HepG2 (cell line): ENCODE data around the gene APOL2. TPM values are rescaled to one million over a fixed set of nuclear protein-coding genes. Genes with fewer than 3 reads are reported as not detected.

Experiments used
- ATF2 ChIP-seq: sonication (generic); formaldehyde crosslinking; IDR thresholded peaks from 2 replicates; pipeline ENCODE4 v1.4.0; 2020; ENCODE audit warnings: missing genetic modification reagents
- ATRX ChIP-seq: sonication (generic); formaldehyde crosslinking; IDR thresholded peaks from 2 replicates; pipeline ENCODE4 v1.4.0; 2020; ENCODE audit warnings: missing genetic modification reagents, borderline replicate concordance
- ERF ChIP-seq: IDR thresholded peaks from 2 replicates; pipeline ENCODE4 v1.6.1; 2018; ENCODE audit warnings: missing biosample characterization, missing genetic modification reagents
- FOXO4 ChIP-seq: sonication (generic); formaldehyde crosslinking; conservative IDR thresholded peaks from 2 replicates; pipeline ENCODE4 v1.8.1; 2023; ENCODE audit warnings: missing genetic modification reagents
- GFI1 ChIP-seq: sonication (generic); formaldehyde crosslinking; IDR thresholded peaks from 2 replicates; pipeline ENCODE4 v1.5.0; 2020; ENCODE audit warnings: missing genetic modification reagents, mild to moderate bottlenecking, borderline replicate concordance
- GTF2F1 ChIP-seq: fragments of 150-350 bp; IDR thresholded peaks from 2 replicates; pipeline ENCODE4 v1.6.1; 2014; ENCODE audit warnings: low read length
- HDAC2 ChIP-seq: sonication (generic); formaldehyde crosslinking; IDR thresholded peaks from 2 replicates; pipeline ENCODE4 v1.4.0; 2020; ENCODE audit warnings: missing genetic modification reagents
- HOXA9 ChIP-seq: sonication (generic); formaldehyde crosslinking; IDR thresholded peaks from 2 replicates; pipeline ENCODE4 v1.8.1; 2022; ENCODE audit warnings: missing genetic modification reagents, mild to moderate bottlenecking, moderate library complexity, borderline replicate concordance
- JUN ChIP-seq: sonication (generic); formaldehyde crosslinking; IDR thresholded peaks from 2 replicates; pipeline ENCODE4 v1.4.0; 2020; ENCODE audit warnings: mild to moderate bottlenecking, missing genetic modification reagents
- KAT8 ChIP-seq: IDR thresholded peaks from 2 replicates; pipeline ENCODE4 v1.6.1; 2016; ENCODE audit warnings: missing genetic modification reagents, missing compliant biosample characterization
- KDM2A ChIP-seq: sonication (generic); formaldehyde crosslinking; IDR thresholded peaks from 2 replicates; pipeline ENCODE4 v1.4.0; 2020; ENCODE audit warnings: low read depth, missing genetic modification reagents, borderline replicate concordance
- NCOA5 ChIP-seq: sonication (generic); formaldehyde crosslinking; IDR thresholded peaks from 2 replicates; pipeline ENCODE4 v1.4.0; 2020; ENCODE audit warnings: missing genetic modification reagents
- NR2F2 ChIP-seq: IDR thresholded peaks from 2 replicates; pipeline ENCODE4 v1.6.1; 2012; ENCODE audit warnings: low read depth, inconsistent platforms, borderline replicate concordance
- PHF20 ChIP-seq: sonication (generic); formaldehyde crosslinking; IDR thresholded peaks from 2 replicates; pipeline ENCODE4 v1.5.0; 2020; ENCODE audit warnings: mild to moderate bottlenecking, missing genetic modification reagents
- RNF219 ChIP-seq: sonication (generic); formaldehyde crosslinking; IDR thresholded peaks from 2 replicates; pipeline ENCODE4 v1.5.0; 2020; ENCODE audit warnings: mild to moderate bottlenecking, missing genetic modification reagents
- TCF7 ChIP-seq: sonication (generic); IDR thresholded peaks from 2 replicates; pipeline ENCODE4 v1.6.1; 2016; ENCODE audit warnings: antibody characterized with exemption, low read depth
- ZBTB44 ChIP-seq: sonication (generic); formaldehyde crosslinking; IDR thresholded peaks from 2 replicates; pipeline ENCODE4 v1.4.0; 2020; ENCODE audit warnings: missing genetic modification reagents
- ZFY ChIP-seq: sonication (generic); formaldehyde crosslinking; IDR thresholded peaks from 2 replicates; pipeline ENCODE4 v1.4.0; 2020; ENCODE audit warnings: missing genetic modification reagents
- ZNF256 ChIP-seq: sonication (generic); formaldehyde crosslinking; conservative IDR thresholded peaks from 2 replicates; pipeline ENCODE4 v1.4.0; 2020; ENCODE audit warnings: missing genetic modification reagents
- ZNF335 ChIP-seq: sonication (generic); formaldehyde crosslinking; IDR thresholded peaks from 2 replicates; pipeline ENCODE4 v1.4.0; 2020; ENCODE audit warnings: missing genetic modification reagents
- ZNF577 ChIP-seq: sonication (generic); formaldehyde crosslinking; IDR thresholded peaks from 2 replicates; pipeline ENCODE4 v1.4.0; 2020; ENCODE audit warnings: mild to moderate bottlenecking, low read depth, missing genetic modification reagents, borderline replicate concordance
- ZNF775 ChIP-seq: sonication (generic); formaldehyde crosslinking; IDR thresholded peaks from 2 replicates; pipeline ENCODE4 v1.4.0; 2020; ENCODE audit warnings: missing genetic modification reagents, mild to moderate bottlenecking, moderate library complexity, borderline replicate concordance
- ZSCAN21 ChIP-seq: sonication (generic); formaldehyde crosslinking; IDR thresholded peaks from 2 replicates; pipeline ENCODE4 v1.8.0; 2022; ENCODE audit warnings: mild to moderate bottlenecking, missing genetic modification reagents, moderate library complexity, borderline replicate concordance
- ZUFSP ChIP-seq: sonication (generic); formaldehyde crosslinking; IDR thresholded peaks from 2 replicates; pipeline ENCODE4 v1.9.0; 2021; ENCODE audit warnings: missing genetic modification reagents, mild to moderate bottlenecking, borderline replicate concordance
- polyA plus RNA-seq, 8 experiments: library from polyadenylated mRNA; depleted of rRNA in 3 of 8; stranded (reverse) in 7 of 8; unstranded in 1 of 8; fragments of >200 nt; fragmentation: Illumina TruSeq in 4 of 8; extraction: Trizol in 4 of 8; gene quantifications; 2 replicates each; pipeline versions ENCODE4 v1.2.1 to v1.2.3, GENCODE V29; 2011 to 2016; ENCODE audit warnings: low read depth in 4 of 8, missing spikeins in 1 of 8, mixed read lengths in 1 of 8; ENCODE audit not compliant: insufficient read depth in 1 of 8
- total RNA-seq, 5 experiments: library from RNA; depleted of rRNA; stranded (reverse); fragments of >200 nt; fragmentation: Illumina TruSeq; extraction: Trizol; gene quantifications; 2 replicates each; pipeline ENCODE4 v1.2.3, GENCODE V29; 2016; ENCODE audit warnings: low read depth in 1 of 5

Gene APOL2
- total and polyA plus RNA-seq, 2 of the 13 experiments (the other 11 are each of a cell fraction or from before 2014, with no cell fraction given) = 28.7 to 51.2 TPM

DNA sequence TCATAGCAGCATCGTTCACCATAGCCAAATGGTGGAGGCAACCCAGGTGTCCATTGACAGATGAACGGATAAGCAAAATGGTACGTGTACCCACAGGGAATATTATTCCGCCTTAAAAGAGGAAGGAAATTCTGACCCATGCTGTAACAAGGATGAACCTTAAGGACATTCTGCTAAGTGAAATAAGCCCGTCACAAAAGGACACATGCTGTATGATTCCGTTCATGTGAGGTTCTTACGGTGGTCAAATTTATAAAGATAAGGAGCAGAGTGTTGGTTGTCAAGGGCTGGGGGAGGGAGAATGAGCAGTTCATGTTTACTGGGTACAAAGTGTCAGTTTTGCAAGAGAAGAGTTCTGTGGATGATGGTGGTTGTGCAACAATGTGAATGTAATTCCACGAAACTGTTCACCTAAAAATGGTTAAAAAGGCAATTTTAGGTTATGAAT, 39.9 kb upstream of the APOL2 start (continued):
- no peak for TF ChIP-seq KDM2A (CRISPR knock-in tag)
- no peak for TF ChIP-seq ZFY (CRISPR knock-in tag)
- TF ChIP-seq ERF (CRISPR knock-in tag) = peak; percentile 67; the same call in 1 of the 2 replicates
- no peak for TF ChIP-seq GFI1 (CRISPR knock-in tag)
- no peak for TF ChIP-seq ZNF335 (CRISPR knock-in tag)
- no peak for TF ChIP-seq ATRX
- no peak for TF ChIP-seq ZNF775 (CRISPR knock-in tag)
- TF ChIP-seq ZBTB44 (CRISPR knock-in tag) = no peak
- TF ChIP-seq PHF20 (CRISPR knock-in tag) = no peak
- peak; percentile 46 for TF ChIP-seq TCF7
- no peak for TF ChIP-seq ZSCAN21 (CRISPR knock-in tag)
- no peak for TF ChIP-seq GTF2F1
- no peak for TF ChIP-seq ZNF256
- TF ChIP-seq NCOA5 (CRISPR knock-in tag) = no peak
- TF ChIP-seq KAT8 = peak; percentile 48; the same call in 1 of the 2 replicates
- TF ChIP-seq ZUFSP = no peak
- TF ChIP-seq ZNF577 = no peak
- peak; percentile 65; the same call in 1 of the 2 replicates for TF ChIP-seq ATF2
- TF ChIP-seq RNF219 = no peak
- TF ChIP-seq HDAC2 (CRISPR knock-in tag) = peak; percentile 82; the same call in 1 of the 2 replicates
- TF ChIP-seq NR2F2 = no peak; the same call in 1 of the 2 replicates
- no peak for TF ChIP-seq FOXO4 (CRISPR knock-in tag)
- TF ChIP-seq JUN (CRISPR knock-in tag) = 0 out of 2 replicates have a peak, but pooled peaks have one; percentile 57
- TF ChIP-seq HOXA9 = no peak
